ENCODE data around the gene ARMH4. TPM values are rescaled to one million over a fixed set of nuclear protein-coding genes. Genes with fewer than 3 reads are reported as not detected.

Gene ARMH4
- total RNA-seq, 1 experiment from 2014 or later, result 1.8 TPM

- TF ChIP-seq TCF7L2 (IDR thresholded peaks at IDR 0.05; ENCODE audit: low read depth, low read length), result 0 out of 2 replicates have a peak, but pooled peaks have one; percentile 41
- no peak for TF ChIP-seq REST (IDR thresholded peaks at IDR 0.05; ENCODE audit: insufficient read depth in 1 of 2, low read depth in 2 of 2, low read length in 1 of 2)
- ChIA-PET CTCF (no interaction called here), POLR2A (no interaction called here)
- Histone ChIP-seq H3K4me3 (ENCODE audit: low read depth in 2 of 2, low read length in 2 of 2) (no peak overlapping the region), H3K36me3 (ENCODE audit: control insufficient read depth, insufficient read depth, low read length) (no peaks in the 10 kb centered on the region), H3K27ac (ENCODE audit: low read length) (no peak overlapping the region), H3K9me3 (ENCODE audit: control insufficient read depth, insufficient read depth, low read depth, low read length) (no peaks in the 10 kb centered on the region), H3K27me3 (ENCODE audit: control insufficient read depth, insufficient read depth, low read length) (peaks cover 3% of the 10 kb centered on the region; the same call in 1 of the 2 replicates), H3K4me1 (ENCODE audit: control insufficient read depth, insufficient read depth, low read length) (no peaks in the 10 kb centered on the region)
- BruUV-seq (replicated peaks), result no TSS peak
- no peak for DNase-seq (ENCODE audit: low read depth, low spot score)
- ATAC-seq, result no peak
- intact Hi-C loops (cut with micrococcal nuclease; ENCODE audit: unreplicated experiment) (no loop called here), in situ Hi-C loops (cut with HindIII; ENCODE audit: low pct_unique_long_range_greater_than_20kb, low sequenced_read_pairs) (no loop called here)
These were observed 60.0 kb downstream of the ARMH4 start for GRCh38 chr14:58091883-58092630.

GRCh38 chr14:58089612-58090011, 62.4 kb downstream of the ARMH4 start:
- ChIA-PET POLR2A (no interaction called here), CTCF (no interaction called here)
- ATAC-seq (no peak), DNase-seq (ENCODE audit: low read depth, low spot score) (no peak)
- BruUV-seq (replicated peaks), result no TSS peak
- Histone ChIP-seq H3K27me3 (ENCODE audit: control insufficient read depth, insufficient read depth, low read length) (peaks cover 3% of the 10 kb centered on the region; the same call in 1 of the 2 replicates), H3K4me1 (ENCODE audit: control insufficient read depth, insufficient read depth, low read length) (no peaks in the 10 kb centered on the region), H3K27ac (ENCODE audit: low read length) (no peak overlapping the region), H3K4me3 (ENCODE audit: low read depth in 2 of 2, low read length in 2 of 2) (no peak overlapping the region), H3K36me3 (ENCODE audit: control insufficient read depth, insufficient read depth, low read length) (no peaks in the 10 kb centered on the region), H3K9me3 (ENCODE audit: control insufficient read depth, insufficient read depth, low read depth, low read length) (no peaks in the 10 kb centered on the region)
- TF ChIP-seq CTCF (IDR thresholded peaks at IDR 0.05) (no peak), SIN3A (IDR thresholded peaks at IDR 0.05; ENCODE audit: borderline replicate concordance, insufficient read depth, low read depth, low read length) (no peak), POLR2AphosphoS5 (IDR thresholded peaks at IDR 0.05; ENCODE audit: low read depth, low read length) (no peak), TCF7L2 (IDR thresholded peaks at IDR 0.05; ENCODE audit: low read depth, low read length) (no peak), REST (IDR thresholded peaks at IDR 0.05; ENCODE audit: insufficient read depth in 1 of 2, low read depth in 2 of 2, low read length in 1 of 2) (no peak)
- in situ Hi-C loops (cut with HindIII; ENCODE audit: low pct_unique_long_range_greater_than_20kb, low sequenced_read_pairs), result no loop called here
- intact Hi-C loops (cut with micrococcal nuclease; ENCODE audit: unreplicated experiment), result no loop called here

All from Panc1 (cell line).